HG03469 (cell line): Measurements from ENCODE around the gene HIP1R.

ENCODE experiments used
- ATAC-seq: cut with Tn5 transposase; IDR thresholded peaks from one replicate; pipeline ENCODE4 v1.9.1; 2021; ENCODE audit warnings: mild to moderate bottlenecking, moderate library complexity, moderate number of reproducible peaks; ENCODE audit not compliant: unreplicated experiment

The HIP1R gene

DNA sequence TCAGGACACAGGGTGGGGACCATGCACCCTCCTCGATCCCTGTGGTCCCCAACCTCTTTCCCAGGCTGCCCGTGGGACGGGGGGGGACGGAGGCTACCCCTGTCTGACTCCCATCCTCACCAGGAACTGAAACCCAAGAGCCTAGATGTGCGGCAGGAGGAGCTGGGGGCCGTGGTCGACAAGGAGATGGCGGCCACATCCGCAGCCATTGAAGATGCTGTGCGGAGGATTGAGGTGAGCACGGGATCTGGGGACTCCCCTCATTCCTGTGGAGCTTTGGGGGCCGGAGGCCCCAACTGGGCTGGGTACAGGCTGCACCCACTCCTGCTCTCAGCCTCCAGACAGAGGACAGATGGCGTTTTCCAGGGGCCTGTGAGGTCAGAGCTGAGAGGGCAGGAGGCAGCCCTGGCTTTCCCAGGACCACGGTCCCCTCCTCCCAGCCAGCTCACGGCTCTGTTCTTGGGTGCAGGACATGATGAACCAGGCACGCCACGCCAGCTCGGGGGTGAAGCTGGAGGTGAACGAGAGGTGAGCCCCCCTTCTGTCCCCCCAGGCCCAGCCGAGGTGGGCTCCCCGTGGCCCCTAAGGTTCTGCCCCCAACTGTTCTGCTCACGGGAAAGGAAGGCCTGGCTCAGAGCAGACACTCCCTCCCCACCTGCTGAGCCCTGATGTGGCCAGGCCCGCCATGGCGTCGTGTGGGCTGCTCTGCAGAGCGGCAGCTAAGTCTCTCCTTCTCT is 24.2 kb downstream of the HIP1R start:
- no peak for ATAC-seq

DNA sequence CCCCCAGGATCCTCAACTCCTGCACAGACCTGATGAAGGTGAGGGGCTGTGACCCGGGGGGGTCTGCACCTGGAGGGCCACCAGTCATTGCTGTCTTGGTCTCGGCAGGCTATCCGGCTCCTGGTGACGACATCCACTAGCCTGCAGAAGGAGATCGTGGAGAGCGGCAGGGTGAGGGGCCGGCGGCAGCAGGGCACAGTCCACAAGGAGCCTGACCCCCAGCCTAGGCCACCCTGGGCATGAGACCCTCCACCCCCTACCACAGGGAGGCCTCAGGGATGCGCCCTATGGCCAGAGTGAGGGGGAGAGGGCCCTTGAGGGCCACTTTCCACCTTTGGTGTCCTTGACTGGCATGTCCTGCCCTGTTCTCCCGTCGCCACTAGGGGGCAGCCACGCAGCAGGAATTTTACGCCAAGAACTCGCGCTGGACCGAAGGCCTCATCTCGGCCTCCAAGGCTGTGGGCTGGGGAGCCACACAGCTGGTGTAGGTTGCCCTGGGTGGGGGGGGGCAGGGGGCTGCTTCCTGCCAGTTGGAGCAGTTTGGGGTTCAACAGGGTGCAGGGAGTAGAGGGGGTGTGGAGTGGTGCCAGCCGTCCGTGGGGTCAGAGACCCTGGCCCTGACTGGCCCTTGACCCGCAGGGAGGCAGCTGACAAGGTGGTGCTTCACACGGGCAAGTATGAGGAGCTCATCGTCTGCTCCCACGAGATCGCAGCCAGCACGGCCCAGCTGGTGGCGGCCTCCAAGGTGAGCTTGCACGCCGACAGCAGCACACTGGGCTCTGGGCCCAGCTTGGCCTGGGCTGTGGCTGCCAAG is 25.0 kb downstream of the HIP1R start:
- ATAC-seq, result no peak

DNA sequence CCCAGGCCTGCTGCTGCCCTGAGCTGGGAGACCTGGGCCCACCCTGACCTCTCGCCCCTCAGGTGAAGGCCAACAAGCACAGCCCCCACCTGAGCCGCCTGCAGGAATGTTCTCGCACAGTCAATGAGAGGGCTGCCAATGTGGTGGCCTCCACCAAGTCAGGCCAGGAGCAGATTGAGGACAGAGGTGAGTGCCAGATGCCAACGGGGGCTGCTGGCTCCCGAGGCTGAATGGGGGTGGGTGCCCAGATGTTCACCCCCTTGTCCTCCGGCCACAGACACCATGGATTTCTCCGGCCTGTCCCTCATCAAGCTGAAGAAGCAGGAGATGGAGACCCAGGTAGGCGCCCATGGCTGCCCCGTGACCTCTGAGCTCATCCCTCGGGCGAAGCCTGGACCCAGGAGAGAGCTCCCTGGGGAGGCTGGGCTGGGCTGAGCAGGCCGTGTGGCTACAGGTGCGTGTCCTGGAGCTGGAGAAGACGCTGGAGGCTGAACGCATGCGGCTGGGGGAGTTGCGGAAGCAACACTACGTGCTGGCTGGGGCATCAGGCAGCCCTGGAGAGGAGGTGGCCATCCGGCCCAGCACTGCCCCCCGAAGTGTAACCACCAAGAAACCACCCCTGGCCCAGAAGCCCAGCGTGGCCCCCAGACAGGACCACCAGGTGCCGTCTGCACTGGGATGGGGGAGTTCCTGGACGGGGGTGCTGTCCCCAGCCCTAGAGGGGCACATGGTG is 25.8 kb downstream of the HIP1R start:
- no peak for ATAC-seq

DNA sequence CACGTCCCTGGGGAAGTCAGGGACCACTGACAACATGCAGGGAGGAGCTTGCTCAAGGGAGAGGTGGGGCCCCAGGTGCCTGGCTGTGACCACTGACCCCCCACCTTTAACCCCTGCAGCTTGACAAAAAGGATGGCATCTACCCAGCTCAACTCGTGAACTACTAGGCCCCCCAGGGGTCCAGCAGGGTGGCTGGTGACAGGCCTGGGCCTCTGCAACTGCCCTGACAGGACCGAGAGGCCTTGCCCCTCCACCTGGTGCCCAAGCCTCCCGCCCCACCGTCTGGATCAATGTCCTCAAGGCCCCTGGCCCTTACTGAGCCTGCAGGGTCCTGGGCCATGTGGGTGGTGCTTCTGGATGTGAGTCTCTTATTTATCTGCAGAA is 26.3 kb downstream of the HIP1R start:
- no peak for ATAC-seq

DNA sequence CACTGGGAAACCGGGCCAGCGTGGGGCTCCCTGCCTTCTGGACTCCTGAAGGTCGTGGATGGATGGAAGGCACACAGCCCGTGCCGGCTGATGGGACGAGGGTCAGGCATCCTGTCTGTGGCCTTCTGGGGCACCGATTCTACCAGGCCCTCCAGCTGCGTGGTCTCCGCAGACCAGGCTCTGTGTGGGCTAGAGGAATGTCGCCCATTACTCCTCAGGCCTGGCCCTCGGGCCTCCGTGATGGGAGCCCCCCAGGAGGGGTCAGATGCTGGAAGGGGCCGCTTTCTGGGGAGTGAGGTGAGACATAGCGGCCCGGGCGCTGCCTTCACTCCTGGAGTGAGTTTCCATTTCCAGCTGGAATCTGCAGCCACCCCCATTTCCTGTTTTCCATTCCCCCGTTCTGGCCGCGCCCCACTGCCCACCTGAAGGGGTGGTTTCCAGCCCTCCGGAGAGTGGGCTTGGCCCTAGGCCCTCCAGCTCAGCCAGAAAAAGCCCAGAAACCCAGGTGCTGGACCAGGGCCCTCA is 26.9 kb downstream of the HIP1R start:
- ATAC-seq, result no peak

DNA sequence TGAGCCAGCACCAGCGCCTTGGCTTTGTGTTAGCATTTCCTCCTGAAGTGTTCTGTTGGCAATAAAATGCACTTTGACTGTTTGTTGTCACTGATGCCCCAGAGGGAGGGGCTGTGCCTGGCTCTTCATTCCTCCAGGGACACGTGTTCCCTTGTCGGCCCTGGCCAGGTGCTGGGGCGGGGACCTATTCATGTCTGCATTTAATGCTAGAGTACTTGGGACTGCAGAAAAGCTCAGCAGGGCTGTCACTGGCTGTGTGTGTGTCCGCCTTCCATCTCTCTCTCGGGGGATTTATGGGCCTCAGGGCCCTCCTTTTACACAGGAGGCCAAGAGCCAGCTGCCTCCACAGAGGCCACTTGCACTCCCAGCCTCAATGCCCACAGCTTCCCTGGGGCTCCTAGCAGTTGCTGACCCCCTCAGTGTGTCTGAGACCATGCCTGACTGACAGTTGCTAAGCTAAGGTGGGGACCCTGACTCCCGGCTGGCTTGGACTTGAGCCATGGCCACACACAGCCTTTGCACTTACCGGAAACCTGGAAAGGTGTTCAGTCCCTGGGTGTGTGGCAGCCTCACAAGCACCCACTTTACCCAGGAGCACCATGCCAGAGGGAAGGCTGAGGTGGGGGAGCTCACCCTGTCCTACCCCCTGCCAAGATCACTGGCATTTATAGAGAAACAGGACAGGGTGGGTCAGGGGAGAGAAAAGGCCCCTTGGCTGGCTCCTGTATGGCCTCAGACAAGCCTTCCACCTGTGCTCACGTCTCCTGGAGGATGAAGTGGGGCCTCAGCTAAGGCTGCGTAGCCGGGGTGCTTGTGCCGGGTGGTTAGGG is 27.8 kb downstream of the HIP1R start:
- no peak for ATAC-seq

DNA sequence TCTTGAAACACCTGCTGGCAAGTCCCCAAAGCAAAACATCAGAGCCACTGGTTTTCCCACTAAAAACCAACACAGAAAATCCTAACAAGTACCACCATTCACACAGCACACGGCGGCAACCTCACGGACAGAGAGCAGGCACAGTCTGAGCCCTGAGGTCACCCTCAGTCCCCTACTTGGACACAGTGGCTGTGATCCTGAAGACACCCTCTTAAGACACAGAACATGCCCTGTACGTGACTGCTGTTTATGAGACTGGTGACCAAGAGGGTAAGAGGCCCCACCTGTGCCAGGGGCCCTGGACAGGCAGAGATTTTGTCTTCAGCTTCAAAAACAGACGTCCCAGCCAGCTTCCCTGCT is 29.6 kb downstream of the HIP1R start:
- ATAC-seq, result no peak

DNA sequence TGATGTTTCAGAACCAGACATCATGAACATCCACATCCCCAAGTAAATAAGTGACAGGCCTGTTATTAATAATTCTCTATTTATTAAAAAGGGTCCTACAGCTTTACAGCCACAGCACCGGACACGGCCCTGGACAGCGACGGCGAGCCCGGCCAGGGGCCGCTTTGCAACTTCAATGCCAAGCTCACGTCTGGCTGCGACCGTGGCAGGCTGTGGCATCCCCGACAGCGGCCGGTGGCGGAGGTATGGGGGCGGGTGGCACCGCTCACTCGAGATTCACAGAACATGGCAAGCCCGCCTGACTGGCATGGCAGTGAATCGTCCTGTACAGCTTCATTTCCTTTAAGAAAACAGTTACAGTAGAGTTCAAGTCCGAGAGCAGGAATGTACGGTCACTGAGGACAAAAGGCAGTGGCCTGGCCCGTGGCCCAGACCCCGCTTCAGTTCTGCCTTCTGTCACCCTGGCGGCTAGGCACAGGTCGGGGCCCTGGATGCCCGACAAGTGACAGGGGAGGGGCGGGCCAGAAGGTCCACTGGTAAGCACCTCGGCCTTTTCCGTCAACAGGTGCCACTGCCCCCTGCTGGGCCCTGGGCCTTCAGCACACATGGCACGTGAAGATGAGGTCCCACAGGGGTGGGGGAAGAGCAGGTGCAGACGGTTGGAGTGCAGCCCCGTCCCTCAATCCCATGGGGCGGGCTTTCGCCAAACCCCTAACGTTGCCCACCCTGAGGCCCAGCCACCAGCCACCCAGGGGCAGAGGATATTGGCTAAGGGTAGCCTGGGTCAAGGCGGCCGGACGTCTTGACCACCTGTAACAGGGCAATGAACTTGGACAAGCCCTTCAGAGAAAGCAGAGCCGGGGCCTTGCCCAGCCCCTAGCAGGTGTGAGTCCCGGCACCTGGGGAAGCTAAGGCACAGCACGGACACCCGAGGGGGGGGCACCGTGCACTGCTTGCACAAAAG is 30.3 kb downstream of the HIP1R start:
- no peak for ATAC-seq

DNA sequence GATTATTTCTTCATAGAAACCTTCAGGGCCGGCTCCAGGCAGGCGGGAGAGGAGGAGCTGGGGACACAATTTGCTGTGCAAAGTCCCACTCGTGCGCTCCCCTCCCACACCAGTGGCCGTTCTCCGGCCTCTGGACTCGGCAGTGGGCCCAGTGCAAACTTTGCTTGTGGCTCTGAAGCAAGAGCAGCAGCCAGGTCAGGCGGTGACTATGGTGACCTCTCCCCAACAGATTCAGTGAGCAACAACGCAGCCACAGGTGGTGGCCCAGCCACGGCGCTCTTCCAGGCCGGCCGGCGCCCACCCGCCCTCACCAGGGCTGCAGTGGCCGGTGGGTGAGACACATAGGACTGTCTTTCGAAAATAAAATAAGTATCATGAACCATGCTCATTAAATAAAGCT is 31.1 kb downstream of the HIP1R start:
- no peak for ATAC-seq

DNA sequence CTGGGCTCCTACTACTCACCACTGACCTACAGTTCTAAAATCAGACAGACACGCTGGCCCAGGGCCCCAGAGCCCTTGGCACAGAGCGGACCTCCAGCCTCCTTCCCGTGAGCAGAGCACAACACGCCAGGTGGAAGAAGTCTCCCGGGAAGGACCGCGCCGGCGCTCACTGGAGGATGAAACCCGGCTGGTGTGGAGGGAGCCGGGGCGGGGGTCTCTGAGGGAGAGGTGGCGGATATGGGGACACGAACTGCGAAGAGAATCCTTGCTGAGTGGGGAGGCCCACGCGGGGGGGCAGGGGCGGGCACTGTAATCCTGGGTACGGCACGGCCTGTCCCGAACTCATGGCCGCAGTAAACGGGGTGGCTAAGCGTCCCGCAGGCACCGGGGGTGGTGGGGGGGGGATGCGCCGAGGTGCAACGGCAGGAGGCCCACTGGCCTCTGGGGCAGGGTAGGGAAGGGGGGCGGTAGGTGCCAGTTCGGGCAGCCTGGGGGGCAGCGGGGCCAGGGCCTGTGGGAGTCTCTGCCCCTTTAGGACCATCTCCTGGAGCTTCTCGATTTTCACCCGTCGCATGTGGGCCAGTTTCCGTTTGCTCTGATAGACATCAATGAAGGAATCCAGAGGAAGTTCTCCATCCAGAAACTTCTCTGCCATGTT is 31.8 kb downstream of the HIP1R start:
- no peak for ATAC-seq

DNA sequence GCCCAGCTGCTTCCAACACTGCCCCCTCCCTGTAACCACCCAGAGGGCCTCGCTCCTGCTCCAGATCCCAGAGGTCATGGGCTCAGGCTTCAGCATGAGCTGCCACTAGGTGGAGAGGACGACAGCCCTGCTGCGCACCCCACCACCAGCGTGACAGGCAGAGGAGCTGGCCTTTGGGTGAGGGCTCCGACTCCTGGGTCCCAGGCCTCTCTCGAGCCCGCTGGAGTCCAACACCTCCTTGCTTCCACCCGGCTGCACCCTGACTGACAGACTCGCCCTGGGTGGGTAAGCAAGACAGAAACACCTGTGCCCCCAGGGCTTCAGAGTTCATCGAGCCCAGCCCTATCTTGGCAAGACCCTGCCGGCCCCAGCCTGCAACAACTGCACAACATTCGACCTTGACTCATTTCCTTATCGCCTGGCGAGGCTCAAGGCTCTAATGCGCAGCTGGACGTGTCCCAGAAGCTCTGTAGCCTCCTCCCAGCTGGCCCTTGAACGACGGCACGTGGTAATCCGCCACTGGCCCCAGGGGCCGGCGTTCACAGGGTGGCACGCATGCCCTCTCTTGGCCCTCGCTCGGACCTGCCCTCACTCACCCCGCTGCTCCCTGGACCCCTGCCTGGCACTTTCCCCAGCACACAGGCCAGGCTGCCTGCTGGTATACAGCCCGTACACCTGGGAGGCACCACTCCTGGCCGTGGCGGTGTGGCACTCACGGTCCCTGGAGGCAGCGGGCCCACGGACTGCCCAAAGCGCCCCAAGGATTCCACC is 32.6 kb downstream of the HIP1R start:
- no peak for ATAC-seq

DNA sequence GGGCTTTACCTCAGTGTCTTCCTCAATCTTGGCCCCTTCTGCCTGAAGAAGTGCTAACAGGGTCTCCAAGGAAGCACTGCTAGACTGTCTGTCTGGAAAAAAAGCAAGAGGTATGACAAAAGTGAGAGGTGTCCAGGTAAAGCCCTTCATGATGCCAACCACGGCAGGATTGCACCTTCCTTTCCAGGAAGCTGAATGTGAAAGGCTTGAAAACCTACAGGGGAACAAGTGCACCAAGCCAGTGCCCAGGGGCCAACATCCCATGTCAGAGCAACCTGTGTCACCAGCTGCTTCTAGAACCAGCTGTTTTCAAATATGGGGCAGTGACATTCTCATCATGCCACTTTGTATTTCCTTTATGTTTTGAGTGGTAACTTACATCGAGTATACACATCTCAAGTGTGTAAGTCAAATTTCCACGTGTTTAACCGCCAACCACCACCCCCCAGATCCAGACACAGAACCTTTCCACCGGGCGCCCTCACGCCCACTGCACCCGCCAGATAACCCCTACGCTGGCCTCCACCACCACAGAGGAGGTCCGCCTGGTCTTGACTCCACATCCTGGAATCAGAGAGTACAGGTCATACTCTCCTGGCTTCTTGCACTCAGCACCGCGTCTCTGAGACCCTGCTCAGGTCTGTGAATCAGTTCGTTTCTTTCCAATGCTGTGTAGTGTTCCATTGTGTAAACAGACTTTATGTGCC is 33.4 kb downstream of the HIP1R start:
- no peak for ATAC-seq

DNA sequence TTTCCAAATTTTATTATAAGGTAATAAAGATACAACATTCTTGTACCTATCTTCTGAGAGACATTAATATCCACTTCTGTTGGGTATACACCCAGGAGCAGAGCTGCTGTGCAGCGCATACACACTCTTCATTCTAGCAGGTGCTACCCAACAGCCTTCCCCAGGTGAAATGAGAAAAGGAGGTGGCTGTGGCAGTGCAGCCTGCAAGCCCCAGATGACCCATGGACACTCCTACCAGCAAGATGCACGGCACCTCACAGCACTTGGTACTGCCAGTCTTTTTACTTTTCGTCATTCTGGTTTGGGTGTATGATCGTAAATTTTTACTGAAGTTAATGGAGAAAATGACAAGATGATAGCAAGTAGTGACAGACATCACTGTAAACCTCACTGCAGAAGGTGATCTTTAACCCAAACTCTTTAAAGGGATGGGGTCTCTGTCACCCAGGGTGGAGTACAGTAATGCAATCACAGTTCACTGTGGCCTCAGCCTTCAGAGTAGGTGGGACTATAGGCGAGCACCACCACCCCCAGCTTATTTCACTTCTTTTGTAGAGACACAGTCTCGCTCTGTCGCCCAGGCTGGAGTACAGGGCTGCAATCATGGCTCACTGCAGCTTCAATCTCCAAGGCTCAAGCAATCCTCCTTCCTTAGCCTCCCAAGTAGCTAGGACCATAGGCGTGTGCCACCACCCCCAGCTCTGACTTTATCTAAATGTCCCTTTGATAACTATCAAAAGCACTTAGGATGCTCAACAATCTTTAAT is 34.1 kb downstream of the HIP1R start:
- ATAC-seq, result no peak

DNA sequence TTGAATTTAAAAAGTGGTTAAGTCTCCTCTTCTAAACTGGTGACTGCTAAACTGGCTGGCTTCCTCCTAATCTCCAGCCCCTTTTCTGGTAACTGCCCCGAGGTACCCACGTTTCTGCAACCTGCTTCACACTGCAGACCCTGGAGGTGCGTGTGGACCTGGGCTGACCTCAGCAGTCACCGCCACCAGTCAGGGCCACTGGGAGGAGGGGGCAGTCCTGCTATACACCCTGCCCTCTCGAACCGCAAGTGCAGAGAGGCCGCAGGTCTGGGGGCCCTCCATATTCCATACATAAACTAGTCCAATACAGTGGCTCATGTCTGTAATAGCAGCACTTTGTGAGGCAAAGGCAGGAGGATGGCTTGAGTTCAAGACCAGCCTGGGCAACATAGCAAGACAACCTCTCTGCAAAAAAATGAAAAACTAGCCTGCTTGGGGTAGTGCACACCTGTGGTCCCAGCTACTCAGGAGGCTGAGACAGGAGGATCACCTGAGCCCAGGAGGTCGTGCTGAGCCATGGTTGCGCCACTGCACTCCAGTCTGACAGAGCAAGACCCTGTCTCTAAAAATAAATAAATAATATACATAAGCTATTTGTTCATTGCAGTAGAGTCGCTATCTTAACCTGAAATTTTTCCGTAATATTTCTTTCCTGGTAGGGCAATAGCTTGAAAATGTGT is 35.0 kb downstream of the HIP1R start:
- ATAC-seq, result no peak

DNA sequence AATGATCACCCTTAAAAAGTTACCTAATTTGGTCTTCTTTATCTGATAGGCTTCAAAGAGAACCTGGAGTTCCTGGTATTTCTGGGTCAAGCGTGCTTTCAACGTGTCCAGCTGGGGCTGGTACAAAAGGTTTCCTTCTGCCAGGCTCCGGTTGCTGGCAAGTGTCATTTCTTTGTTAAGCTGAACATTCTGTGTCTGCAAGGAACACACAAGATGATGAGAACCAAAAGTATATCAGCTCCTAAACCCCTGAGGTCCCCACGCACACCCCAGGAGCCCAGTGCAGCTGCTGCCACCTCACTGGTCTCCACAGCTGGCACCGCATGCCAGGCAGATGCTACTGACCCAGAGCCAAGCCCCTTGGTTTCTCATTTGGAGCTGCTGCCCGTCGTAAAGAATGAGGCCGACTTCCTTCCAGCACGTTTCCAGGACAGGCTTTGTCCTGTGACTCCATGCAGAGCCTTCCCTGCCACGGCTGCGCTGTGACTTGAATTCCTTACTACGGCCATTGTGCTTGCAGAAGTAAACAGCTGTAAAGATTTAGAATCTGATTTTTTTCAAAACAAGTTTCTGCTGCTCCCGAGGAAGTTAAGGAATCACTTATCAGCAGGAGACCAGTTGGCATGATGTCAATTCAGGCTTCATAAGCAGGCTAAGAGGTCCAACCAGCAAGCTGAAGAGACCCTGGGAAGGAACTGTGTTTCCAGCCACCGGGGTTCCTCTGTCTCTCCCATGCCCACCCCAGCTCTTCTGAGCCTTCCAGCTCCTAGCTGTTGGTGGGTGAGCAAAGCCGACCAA is 35.8 kb downstream of the HIP1R start:
- no peak for ATAC-seq
